ENCODE results near the gene ATXN10. TPM values are rescaled to one million over a fixed set of nuclear protein-coding genes. Genes with fewer than 3 reads are reported as not detected.

Gene ATXN10
- total RNA-seq, 1 experiment from 2014 or later, result 303 TPM

- BruUV-seq (replicated peaks), result no TSS peak
- Histone ChIP-seq H3K4me2 (no peak overlapping the region), H3K4me1 (replicated peaks; ENCODE audit: insufficient read depth) (no peaks in the 10 kb centered on the region), H3K27me3 (ENCODE audit: insufficient read depth, low read depth) (no peaks in the 10 kb centered on the region), H3K9me2 (ENCODE audit: insufficient read depth) (no peaks in the 10 kb centered on the region), H3K36me3 (ENCODE audit: low read depth) (no peaks in the 10 kb centered on the region), H3F3A (ENCODE audit: insufficient read depth, low read depth) (0 out of 2 replicates have a peak, but pooled peaks cover 4% of the 10 kb centered on the region), H3K4me3 (no peak overlapping the region), H3K27ac (no peak overlapping the region), H3K79me2 (ENCODE audit: low read depth) (no peaks in the 10 kb centered on the region), H2AFZ (no peak overlapping the region), H4K20me1 (ENCODE audit: insufficient read depth) (no peaks in the 10 kb centered on the region), H3K9me3 (ENCODE audit: insufficient read depth, low read depth) (peaks cover 9% of the 10 kb centered on the region; the same call in 1 of the 2 replicates)
- DNase-seq, result no peak
- CTCF ChIA-PET, result no interaction called here
- no peak for TF ChIP-seq EZH2 (IDR thresholded peaks at IDR 0.05; ENCODE audit: low read depth)
- TF ChIP-seq, protein P1, sequence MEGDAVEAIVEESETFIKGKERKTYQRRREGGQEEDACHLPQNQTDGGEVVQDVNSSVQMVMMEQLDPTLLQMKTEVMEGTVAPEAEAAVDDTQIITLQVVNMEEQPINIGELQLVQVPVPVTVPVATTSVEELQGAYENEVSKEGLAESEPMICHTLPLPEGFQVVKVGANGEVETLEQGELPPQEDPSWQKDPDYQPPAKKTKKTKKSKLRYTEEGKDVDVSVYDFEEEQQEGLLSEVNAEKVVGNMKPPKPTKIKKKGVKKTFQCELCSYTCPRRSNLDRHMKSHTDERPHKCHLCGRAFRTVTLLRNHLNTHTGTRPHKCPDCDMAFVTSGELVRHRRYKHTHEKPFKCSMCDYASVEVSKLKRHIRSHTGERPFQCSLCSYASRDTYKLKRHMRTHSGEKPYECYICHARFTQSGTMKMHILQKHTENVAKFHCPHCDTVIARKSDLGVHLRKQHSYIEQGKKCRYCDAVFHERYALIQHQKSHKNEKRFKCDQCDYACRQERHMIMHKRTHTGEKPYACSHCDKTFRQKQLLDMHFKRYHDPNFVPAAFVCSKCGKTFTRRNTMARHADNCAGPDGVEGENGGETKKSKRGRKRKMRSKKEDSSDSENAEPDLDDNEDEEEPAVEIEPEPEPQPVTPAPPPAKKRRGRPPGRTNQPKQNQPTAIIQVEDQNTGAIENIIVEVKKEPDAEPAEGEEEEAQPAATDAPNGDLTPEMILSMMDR (conservative IDR thresholded peaks at IDR 0.05), result no peak
- POLR2A ChIA-PET (ENCODE audit: unreplicated experiment), result interaction anchor here (0.7 kb wide), 1 partner anchor 9 kb away, joined by 19 read pairs; no protein-coding TSS in a partner anchor
- intact Hi-C loops (cut with micrococcal nuclease; ENCODE audit: unreplicated experiment), result no loop called here
Measured at GRCh38 chr22:45871721-45872120, 200.1 kb downstream of the ATXN10 start.

- Histone ChIP-seq H4K20me1 (ENCODE audit: insufficient read depth) (no peaks in the 10 kb centered on the region), H3K4me2 (no peak overlapping the region), H3K9me2 (ENCODE audit: insufficient read depth) (no peaks in the 10 kb centered on the region), H2AFZ (no peak overlapping the region), H3K4me3 (no peak overlapping the region), H3K9me3 (ENCODE audit: insufficient read depth, low read depth) (peaks cover 9% of the 10 kb centered on the region; the same call in 1 of the 2 replicates), H3F3A (ENCODE audit: insufficient read depth, low read depth) (0 out of 2 replicates have a peak, but pooled peaks cover 4% of the 10 kb centered on the region), H3K79me2 (ENCODE audit: low read depth) (no peaks in the 10 kb centered on the region), H3K36me3 (ENCODE audit: low read depth) (no peaks in the 10 kb centered on the region), H3K27me3 (ENCODE audit: insufficient read depth, low read depth) (no peaks in the 10 kb centered on the region), H3K27ac (no peak overlapping the region), H3K4me1 (replicated peaks; ENCODE audit: insufficient read depth) (no peaks in the 10 kb centered on the region)
- no TSS peak for BruUV-seq (replicated peaks)
- no peak for DNase-seq
- POLR2A ChIA-PET (ENCODE audit: unreplicated experiment), result no interaction called here
- TF ChIP-seq, protein P1 (conservative IDR thresholded peaks at IDR 0.05), result no peak
- TF ChIP-seq EZH2 (IDR thresholded peaks at IDR 0.05; ENCODE audit: low read depth), result no peak
- intact Hi-C loops (cut with micrococcal nuclease; ENCODE audit: unreplicated experiment), result no loop called here
- CTCF ChIA-PET, result no interaction called here
Measured at GRCh38 chr22:45872659-45873263, 201.1 kb downstream of the ATXN10 start.

DNA sequence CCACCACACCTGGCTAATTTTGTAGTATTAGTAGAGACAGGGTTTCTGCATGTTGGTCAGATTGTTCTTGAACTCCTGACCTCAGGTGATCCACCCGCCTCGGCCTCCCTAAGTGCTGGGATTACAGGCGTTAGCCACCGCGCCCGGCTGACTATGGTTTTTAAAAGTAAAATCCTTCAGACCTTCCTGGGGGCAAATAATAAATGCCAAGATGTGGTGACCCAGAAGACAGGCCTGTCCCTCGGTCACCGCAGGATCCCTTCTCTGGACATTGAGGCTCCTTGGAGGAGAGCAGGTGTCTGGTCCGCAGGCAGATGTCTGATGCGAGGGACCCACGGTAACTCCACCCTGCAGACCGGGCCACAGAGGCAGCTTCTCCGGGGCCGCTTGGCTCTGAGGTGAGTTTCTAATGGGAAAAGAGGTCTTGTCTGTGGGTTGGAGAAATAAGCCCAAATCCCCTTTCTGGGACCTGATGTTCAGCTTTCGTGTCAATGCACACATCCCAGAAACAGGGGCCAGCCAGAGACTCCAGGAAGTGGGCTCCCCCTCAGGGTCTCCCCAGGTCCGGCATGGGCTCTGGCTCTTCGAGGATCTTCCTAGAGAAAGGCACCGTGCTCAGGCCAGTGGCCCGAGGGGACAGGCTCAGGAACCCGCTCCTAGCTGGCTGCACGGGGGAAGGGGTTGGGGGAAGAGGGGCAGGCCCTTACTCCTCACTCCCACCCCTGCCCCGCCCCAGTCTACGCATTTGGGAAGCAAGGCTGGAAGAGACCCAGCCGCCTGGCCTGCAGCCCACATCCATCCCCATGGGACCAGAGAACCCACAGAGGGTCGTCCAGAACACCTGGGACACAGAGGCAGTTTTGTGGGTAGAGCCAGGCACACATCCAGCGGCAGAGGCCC lies 204.8 kb downstream of the ATXN10 start:
- intact Hi-C loops (cut with micrococcal nuclease; ENCODE audit: unreplicated experiment), result no loop called here
- CTCF ChIA-PET, result no interaction called here
- BruUV-seq (replicated peaks), result no TSS peak

More for the DNA sequence above, 204.8 kb downstream of the ATXN10 start:
- H3K27ac ChIP-seq, result no peak overlapping the region
- POLR2A ChIA-PET (ENCODE audit: unreplicated experiment), result no interaction called here
- H3K79me2 ChIP-seq (ENCODE audit: low read depth), result no peaks in the 10 kb centered on the region
- H3K4me1 ChIP-seq (replicated peaks; ENCODE audit: insufficient read depth), result no peaks in the 10 kb centered on the region
- peaks cover 9% of the 10 kb centered on the region; the same call in 1 of the 2 replicates for H3K9me3 ChIP-seq (ENCODE audit: insufficient read depth, low read depth)
- H4K20me1 ChIP-seq (ENCODE audit: insufficient read depth), result no peaks in the 10 kb centered on the region
- TF ChIP-seq, protein P1 (conservative IDR thresholded peaks at IDR 0.05), result no peak
- no peak for TF ChIP-seq EZH2 (IDR thresholded peaks at IDR 0.05; ENCODE audit: low read depth)
- H3K27me3 ChIP-seq (ENCODE audit: insufficient read depth, low read depth), result no peaks in the 10 kb centered on the region
- H3F3A ChIP-seq (ENCODE audit: insufficient read depth, low read depth), result 0 out of 2 replicates have a peak, but pooled peaks cover 4% of the 10 kb centered on the region
- H2AFZ ChIP-seq, result no peak overlapping the region
- H3K9me2 ChIP-seq (ENCODE audit: insufficient read depth), result no peaks in the 10 kb centered on the region
- H3K4me3 ChIP-seq, result no peak overlapping the region
- H3K4me2 ChIP-seq, result no peak overlapping the region
- no peaks in the 10 kb centered on the region for H3K36me3 ChIP-seq (ENCODE audit: low read depth)
- no peak for DNase-seq

Data from PC-9 (cell line).